ENCODE results near the gene TMEM79. TPM values are rescaled to one million over a fixed set of nuclear protein-coding genes. Genes with fewer than 3 reads are reported as not detected.

TMEM79 gene
- total RNA-seq, 1 experiment from 2014 or later: 6.1 TPM

- H3K4me3 ChIP-seq (ENCODE audit: low read length): no peak overlapping the region
- H3K4me2 ChIP-seq (ENCODE audit: low read depth, low read length, poor library complexity, severe bottlenecking): no peak overlapping the region
Measured at GRCh38 chr1:156253634-156254033, 30.5 kb upstream of the TMEM79 start.

GRCh38 chr1:156257711-156258110, 26.4 kb upstream of the TMEM79 start:
- Histone ChIP-seq H3K4me3 (ENCODE audit: low read length) (no peak overlapping the region), H4K20me1 (ENCODE audit: insufficient read depth, low read depth, low read length) (no peaks in the 10 kb centered on the region), H3K36me3 (ENCODE audit: insufficient read depth, low read length) (peaks cover 36% of the 10 kb centered on the region)

More at GRCh38 chr1:156253634-156254033, 30.5 kb upstream of the TMEM79 start:
- Histone ChIP-seq H2AFZ (ENCODE audit: low read length) (no peak overlapping the region), H3K79me2 (ENCODE audit: low read length) (no peaks in the 10 kb centered on the region), H3K36me3 (ENCODE audit: insufficient read depth, low read length) (peaks cover 25% of the 10 kb centered on the region; the same call in 1 of the 2 replicates), H3K9ac (ENCODE audit: low read length) (no peak overlapping the region), H3K27ac (ENCODE audit: low read length) (no peak overlapping the region), H3K9me3 (ENCODE audit: low read length) (no peaks in the 10 kb centered on the region), H4K20me1 (ENCODE audit: insufficient read depth, low read depth, low read length) (no peaks in the 10 kb centered on the region), H3K27me3 (ENCODE audit: low read length) (no peaks in the 10 kb centered on the region), H3K4me1 (ENCODE audit: low read length) (no peaks in the 10 kb centered on the region), H3K9me2 (replicated peaks; ENCODE audit: insufficient read depth, low read length) (no peaks in the 10 kb centered on the region)
- no peak for DNase-seq

GRCh38 chr1:156258859-156259258, 25.3 kb upstream of the TMEM79 start:
- no peaks in the 10 kb centered on the region for H3K9me3 ChIP-seq (ENCODE audit: low read length)
- H3K9me2 ChIP-seq (replicated peaks; ENCODE audit: insufficient read depth, low read length): no peaks in the 10 kb centered on the region
- H3K4me3 ChIP-seq (ENCODE audit: low read length): no peak overlapping the region
- H3K79me2 ChIP-seq (ENCODE audit: low read length): no peaks in the 10 kb centered on the region
- H3K27ac ChIP-seq (ENCODE audit: low read length): no peak overlapping the region
- DNase-seq: no peak
- no peaks in the 10 kb centered on the region for H3K27me3 ChIP-seq (ENCODE audit: low read length)
- H3K36me3 ChIP-seq (ENCODE audit: insufficient read depth, low read length): peaks cover 43% of the 10 kb centered on the region
- no peak overlapping the region for H2AFZ ChIP-seq (ENCODE audit: low read length)
- H3K4me1 ChIP-seq (ENCODE audit: low read length): no peaks in the 10 kb centered on the region
- H3K4me2 ChIP-seq (ENCODE audit: low read depth, low read length, poor library complexity, severe bottlenecking): no peak overlapping the region
- no peaks in the 10 kb centered on the region for H4K20me1 ChIP-seq (ENCODE audit: insufficient read depth, low read depth, low read length)
- no peak overlapping the region for H3K9ac ChIP-seq (ENCODE audit: low read length)

More at GRCh38 chr1:156257711-156258110, 26.4 kb upstream of the TMEM79 start:
- Histone ChIP-seq H3K4me1 (ENCODE audit: low read length) (no peaks in the 10 kb centered on the region), H2AFZ (ENCODE audit: low read length) (no peak overlapping the region), H3K4me2 (ENCODE audit: low read depth, low read length, poor library complexity, severe bottlenecking) (no peak overlapping the region), H3K9me3 (ENCODE audit: low read length) (no peaks in the 10 kb centered on the region), H3K27me3 (ENCODE audit: low read length) (no peaks in the 10 kb centered on the region), H3K27ac (ENCODE audit: low read length) (no peak overlapping the region), H3K79me2 (ENCODE audit: low read length) (no peaks in the 10 kb centered on the region), H3K9me2 (replicated peaks; ENCODE audit: insufficient read depth, low read length) (no peaks in the 10 kb centered on the region), H3K9ac (ENCODE audit: low read length) (no peak overlapping the region)
- no peak for DNase-seq

GRCh38 chr1:156259805-156260204, 24.3 kb upstream of the TMEM79 start:
- Histone ChIP-seq H3K27ac (ENCODE audit: low read length) (no peak overlapping the region), H3K79me2 (ENCODE audit: low read length) (no peaks in the 10 kb centered on the region), H3K9me2 (replicated peaks; ENCODE audit: insufficient read depth, low read length) (no peaks in the 10 kb centered on the region), H3K4me2 (ENCODE audit: low read depth, low read length, poor library complexity, severe bottlenecking) (no peak overlapping the region), H3K9ac (ENCODE audit: low read length) (no peak overlapping the region), H4K20me1 (ENCODE audit: insufficient read depth, low read depth, low read length) (no peaks in the 10 kb centered on the region), H3K4me1 (ENCODE audit: low read length) (no peaks in the 10 kb centered on the region), H3K9me3 (ENCODE audit: low read length) (no peaks in the 10 kb centered on the region), H2AFZ (ENCODE audit: low read length) (no peak overlapping the region), H3K27me3 (ENCODE audit: low read length) (no peaks in the 10 kb centered on the region), H3K36me3 (ENCODE audit: insufficient read depth, low read length) (peaks cover 47% of the 10 kb centered on the region), H3K4me3 (ENCODE audit: low read length) (no peak overlapping the region)
- DNase-seq: no peak

GRCh38 chr1:156260896-156261295, 23.2 kb upstream of the TMEM79 start:
- H3K4me1 ChIP-seq (ENCODE audit: low read length): no peaks in the 10 kb centered on the region
- H3K36me3 ChIP-seq (ENCODE audit: insufficient read depth, low read length): peaks cover 52% of the 10 kb centered on the region
- no peak overlapping the region for H3K27ac ChIP-seq (ENCODE audit: low read length)
- H3K79me2 ChIP-seq (ENCODE audit: low read length): no peaks in the 10 kb centered on the region
- no peaks in the 10 kb centered on the region for H4K20me1 ChIP-seq (ENCODE audit: insufficient read depth, low read depth, low read length)
- no peaks in the 10 kb centered on the region for H3K9me3 ChIP-seq (ENCODE audit: low read length)
- H2AFZ ChIP-seq (ENCODE audit: low read length): no peak overlapping the region
- H3K9me2 ChIP-seq (replicated peaks; ENCODE audit: insufficient read depth, low read length): no peaks in the 10 kb centered on the region
- H3K4me2 ChIP-seq (ENCODE audit: low read depth, low read length, poor library complexity, severe bottlenecking): no peak overlapping the region
- no peak overlapping the region for H3K9ac ChIP-seq (ENCODE audit: low read length)
- H3K27me3 ChIP-seq (ENCODE audit: low read length): no peaks in the 10 kb centered on the region
- H3K4me3 ChIP-seq (ENCODE audit: low read length): no peak overlapping the region
- DNase-seq: no peak

- Histone ChIP-seq H2AFZ (ENCODE audit: low read length) (no peak overlapping the region), H3K79me2 (ENCODE audit: low read length) (no peaks in the 10 kb centered on the region), H3K4me3 (ENCODE audit: low read length) (no peak overlapping the region), H3K27ac (ENCODE audit: low read length) (no peak overlapping the region), H4K20me1 (ENCODE audit: insufficient read depth, low read depth, low read length) (no peaks in the 10 kb centered on the region), H3K9me3 (ENCODE audit: low read length) (no peaks in the 10 kb centered on the region), H3K27me3 (ENCODE audit: low read length) (no peaks in the 10 kb centered on the region), H3K36me3 (ENCODE audit: insufficient read depth, low read length) (peaks cover 58% of the 10 kb centered on the region), H3K9ac (ENCODE audit: low read length) (no peak overlapping the region), H3K4me1 (ENCODE audit: low read length) (no peaks in the 10 kb centered on the region), H3K9me2 (replicated peaks; ENCODE audit: insufficient read depth, low read length) (no peaks in the 10 kb centered on the region), H3K4me2 (ENCODE audit: low read depth, low read length, poor library complexity, severe bottlenecking) (no peak overlapping the region)
- no peak for DNase-seq
Measured at GRCh38 chr1:156262461-156263287, 21.5 kb upstream of the TMEM79 start.

GRCh38 chr1:156263288-156263655, 20.9 kb upstream of the TMEM79 start:
- no peaks in the 10 kb centered on the region for H3K79me2 ChIP-seq (ENCODE audit: low read length)
- H3K9me3 ChIP-seq (ENCODE audit: low read length): no peaks in the 10 kb centered on the region
- H3K27ac ChIP-seq (ENCODE audit: low read length): no peak overlapping the region
- no peak for DNase-seq
- H4K20me1 ChIP-seq (ENCODE audit: insufficient read depth, low read depth, low read length): no peaks in the 10 kb centered on the region
- no peak overlapping the region for H3K4me3 ChIP-seq (ENCODE audit: low read length)
- peaks cover 58% of the 10 kb centered on the region for H3K36me3 ChIP-seq (ENCODE audit: insufficient read depth, low read length)
- no peaks in the 10 kb centered on the region for H3K9me2 ChIP-seq (replicated peaks; ENCODE audit: insufficient read depth, low read length)
- H2AFZ ChIP-seq (ENCODE audit: low read length): no peak overlapping the region
- H3K4me1 ChIP-seq (ENCODE audit: low read length): no peaks in the 10 kb centered on the region
- H3K9ac ChIP-seq (ENCODE audit: low read length): no peak overlapping the region
- H3K4me2 ChIP-seq (ENCODE audit: low read depth, low read length, poor library complexity, severe bottlenecking): no peak overlapping the region
- H3K27me3 ChIP-seq (ENCODE audit: low read length): no peaks in the 10 kb centered on the region

GRCh38 chr1:156266051-156266450, 18.1 kb upstream of the TMEM79 start:
- no peaks in the 10 kb centered on the region for H4K20me1 ChIP-seq (ENCODE audit: insufficient read depth, low read depth, low read length)
- no peaks in the 10 kb centered on the region for H3K4me1 ChIP-seq (ENCODE audit: low read length)
- no peaks in the 10 kb centered on the region for H3K79me2 ChIP-seq (ENCODE audit: low read length)
- H3K9me3 ChIP-seq (ENCODE audit: low read length): no peaks in the 10 kb centered on the region
- no peak overlapping the region for H3K9ac ChIP-seq (ENCODE audit: low read length)
- H3K9me2 ChIP-seq (replicated peaks; ENCODE audit: insufficient read depth, low read length): no peaks in the 10 kb centered on the region
- no peak overlapping the region for H3K4me3 ChIP-seq (ENCODE audit: low read length)
- no peak overlapping the region for H3K27ac ChIP-seq (ENCODE audit: low read length)
- peaks cover 52% of the 10 kb centered on the region for H3K36me3 ChIP-seq (ENCODE audit: insufficient read depth, low read length)
- no peaks in the 10 kb centered on the region for H3K27me3 ChIP-seq (ENCODE audit: low read length)
- H3K4me2 ChIP-seq (ENCODE audit: low read depth, low read length, poor library complexity, severe bottlenecking): no peak overlapping the region
- DNase-seq: no peak
- no peak overlapping the region for H2AFZ ChIP-seq (ENCODE audit: low read length)
